Osteoblast (primary cell): ENCODE results near the gene ZNF326. TPM values are rescaled to one million over a fixed set of nuclear protein-coding genes. Genes with fewer than 3 reads are reported as not detected.
A peak's percentile ranks its signal among the peaks of the same experiment; 100 is the strongest.

Experiments used
- DNase-seq: peaks from one replicate; pipeline ENCODE4 v3.0.0; 2011; ENCODE audit warnings: low spot score, mixed read lengths; ENCODE audit not compliant: insufficient read length; ENCODE audit errors: missing footprints
- H2AFZ ChIP-seq: 2 replicates; pipeline ENCODE4 v1.6.0; 2011; ENCODE audit warnings: mild to moderate bottlenecking, low read length
- H3K27ac ChIP-seq: 2 replicates; pipeline ENCODE4 v1.5.1; 2011; ENCODE audit warnings: mild to moderate bottlenecking, low read depth, low read length, moderate library complexity
- H3K27me3 ChIP-seq: 2 replicates; pipeline ENCODE4 v1.6.0; 2012; ENCODE audit warnings: mild to moderate bottlenecking, control low read depth, inconsistent platforms, low read length, moderate library complexity; ENCODE audit not compliant: insufficient read depth
- H3K36me3 ChIP-seq: 2 replicates; pipeline ENCODE4 v1.5.1; 2011; ENCODE audit warnings: mild to moderate bottlenecking, low read length, control low read depth, moderate library complexity; ENCODE audit not compliant: insufficient read depth
- H3K4me1 ChIP-seq: 2 replicates; pipeline ENCODE4 v1.5.1; 2011; ENCODE audit warnings: mild to moderate bottlenecking, low read length, control low read depth, moderate library complexity; ENCODE audit not compliant: insufficient read depth
- H3K4me2 ChIP-seq: 2 replicates; pipeline ENCODE4 v1.6.0; 2011; ENCODE audit warnings: mild to moderate bottlenecking, low read length; ENCODE audit not compliant: insufficient read depth
- H3K4me3 ChIP-seq: fragments of 200-600 bp; sonication (generic); 3 replicates; pipeline ENCODE4 v1.5.1; 2012; ENCODE audit warnings: mild to moderate bottlenecking, low read length, inconsistent platforms; ENCODE audit not compliant: insufficient read depth
- H3K79me2 ChIP-seq: 2 replicates; pipeline ENCODE4 v1.6.0; 2012; ENCODE audit warnings: mild to moderate bottlenecking, low read length, control low read depth, inconsistent platforms; ENCODE audit not compliant: insufficient read depth
- H3K9me3 ChIP-seq: 2 replicates; pipeline ENCODE4 v1.5.1; 2011; ENCODE audit warnings: low read depth, low read length, control low read depth
- H4K20me1 ChIP-seq: 2 replicates; pipeline ENCODE4 v1.6.0; 2012; ENCODE audit warnings: mild to moderate bottlenecking, low read length, control low read depth; ENCODE audit not compliant: insufficient read depth
- total RNA-seq: library from RNA; depleted of rRNA; stranded (reverse); fragments of >200 nt; gene quantifications from 2 replicates; pipeline ENCODE4 v1.2.3, GENCODE V29; 2012
- TF ChIP-seq, protein P1 (sequence below): IDR thresholded peaks from 2 replicates; pipeline ENCODE4 v1.5.1; 2011; ENCODE audit warnings: mild to moderate bottlenecking, low read depth, low read length, moderate library complexity; ENCODE audit errors: extremely low read depth

Gene ZNF326
- total RNA-seq, 1 donor = 10.9 TPM

DNA sequence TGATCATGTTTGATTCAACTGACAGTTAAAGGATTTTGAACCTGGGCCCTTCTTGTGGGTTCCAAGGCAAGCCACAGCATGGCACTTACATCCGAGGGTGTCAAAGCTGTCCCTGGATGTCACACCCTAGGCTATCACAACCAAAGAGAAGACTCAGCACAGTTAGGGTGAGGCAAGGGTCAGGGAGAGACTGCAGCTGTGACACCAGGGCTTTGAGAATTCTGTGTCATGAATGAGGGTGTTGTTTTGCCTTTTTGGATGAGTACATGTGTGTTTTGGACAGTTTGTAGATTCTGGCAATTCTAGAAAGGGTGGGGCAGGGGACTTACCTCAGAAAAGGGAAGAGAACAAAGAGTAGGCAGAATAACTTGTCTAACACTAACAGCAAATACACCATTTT is 37.8 kb upstream of the ZNF326 start:
- Histone ChIP-seq H2AFZ (peak overlapping the region; percentile 91), H3K36me3 (no peaks in the 10 kb centered on the region), H3K27ac (no peak overlapping the region), H3K9me3 (no peaks in the 10 kb centered on the region), H3K79me2 (no peaks in the 10 kb centered on the region), H3K4me1 (peaks cover 30% of the 10 kb centered on the region), H4K20me1 (no peaks in the 10 kb centered on the region), H3K4me3 (no peak overlapping the region), H3K4me2 (peak overlapping the region; percentile 53), H3K27me3 (no peaks in the 10 kb centered on the region)
- TF ChIP-seq, protein P1, sequence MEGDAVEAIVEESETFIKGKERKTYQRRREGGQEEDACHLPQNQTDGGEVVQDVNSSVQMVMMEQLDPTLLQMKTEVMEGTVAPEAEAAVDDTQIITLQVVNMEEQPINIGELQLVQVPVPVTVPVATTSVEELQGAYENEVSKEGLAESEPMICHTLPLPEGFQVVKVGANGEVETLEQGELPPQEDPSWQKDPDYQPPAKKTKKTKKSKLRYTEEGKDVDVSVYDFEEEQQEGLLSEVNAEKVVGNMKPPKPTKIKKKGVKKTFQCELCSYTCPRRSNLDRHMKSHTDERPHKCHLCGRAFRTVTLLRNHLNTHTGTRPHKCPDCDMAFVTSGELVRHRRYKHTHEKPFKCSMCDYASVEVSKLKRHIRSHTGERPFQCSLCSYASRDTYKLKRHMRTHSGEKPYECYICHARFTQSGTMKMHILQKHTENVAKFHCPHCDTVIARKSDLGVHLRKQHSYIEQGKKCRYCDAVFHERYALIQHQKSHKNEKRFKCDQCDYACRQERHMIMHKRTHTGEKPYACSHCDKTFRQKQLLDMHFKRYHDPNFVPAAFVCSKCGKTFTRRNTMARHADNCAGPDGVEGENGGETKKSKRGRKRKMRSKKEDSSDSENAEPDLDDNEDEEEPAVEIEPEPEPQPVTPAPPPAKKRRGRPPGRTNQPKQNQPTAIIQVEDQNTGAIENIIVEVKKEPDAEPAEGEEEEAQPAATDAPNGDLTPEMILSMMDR = no peak
- DNase-seq = no peak

DNA sequence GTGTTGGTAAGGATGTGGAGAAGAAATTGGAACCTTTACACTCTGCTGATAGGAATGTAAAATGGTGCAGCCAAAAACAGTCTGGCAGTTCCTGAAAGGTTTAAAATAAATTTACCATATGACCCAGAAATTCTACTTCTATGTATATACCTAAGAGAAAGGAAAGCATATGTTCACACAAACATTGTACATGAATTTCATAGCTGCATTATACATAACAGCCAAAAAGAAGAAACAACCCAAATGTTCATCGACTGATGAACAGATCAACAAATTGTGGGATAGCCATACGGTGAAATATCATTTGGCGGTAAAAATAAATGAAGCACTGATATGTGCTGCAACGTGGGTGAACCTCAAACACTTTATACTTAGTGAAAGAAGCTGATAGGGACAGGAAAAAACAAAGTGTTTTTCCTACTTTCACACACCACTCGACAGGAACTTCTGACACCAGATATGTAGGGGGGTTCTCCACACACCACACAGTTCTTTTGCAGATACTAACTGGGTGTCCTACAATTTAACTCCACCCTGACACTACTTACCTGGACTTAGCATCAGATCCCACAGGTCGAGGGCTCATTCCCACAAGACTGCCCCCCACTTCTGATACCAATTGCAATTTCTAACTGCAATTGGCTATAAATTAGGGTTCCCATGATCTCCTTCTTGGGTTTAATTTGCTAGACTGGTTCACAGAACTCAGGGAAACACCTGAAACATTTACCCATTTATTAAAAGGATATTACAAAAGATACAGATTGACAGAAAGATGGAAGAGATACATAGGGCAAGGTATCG is 35.9 kb upstream of the ZNF326 start:
- H3K4me3 ChIP-seq = no peak overlapping the region
- H3K9me3 ChIP-seq = no peaks in the 10 kb centered on the region
- H2AFZ ChIP-seq = no peak overlapping the region
- H3K27ac ChIP-seq = no peak overlapping the region
- TF ChIP-seq, protein P1 = no peak
- no peaks in the 10 kb centered on the region for H4K20me1 ChIP-seq
- DNase-seq = no peak
- H3K79me2 ChIP-seq = no peaks in the 10 kb centered on the region
- no peaks in the 10 kb centered on the region for H3K36me3 ChIP-seq
- peaks cover 16% of the 10 kb centered on the region for H3K4me1 ChIP-seq
- no peaks in the 10 kb centered on the region for H3K27me3 ChIP-seq
- H3K4me2 ChIP-seq = no peak overlapping the region

DNA sequence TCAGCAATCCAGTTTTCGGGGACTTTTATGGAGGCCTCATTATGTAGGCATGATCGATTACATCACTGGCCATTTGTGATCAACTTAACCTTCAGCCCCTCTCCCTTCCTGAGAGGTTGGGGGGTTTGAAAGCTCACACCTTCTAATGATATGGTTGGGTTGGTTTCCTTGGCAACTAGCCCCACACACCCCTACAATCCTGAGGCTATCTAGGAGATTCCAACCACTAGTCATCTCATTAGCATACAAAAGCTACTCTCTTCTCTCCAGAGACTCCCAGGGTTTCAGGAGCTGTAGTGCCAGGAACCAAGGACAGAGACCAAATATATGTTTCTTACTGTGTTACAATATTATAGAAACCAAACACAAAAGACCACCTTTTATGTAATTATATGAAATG is 35.2 kb upstream of the ZNF326 start:
- TF ChIP-seq, protein P1 = no peak
- Histone ChIP-seq H3K79me2 (no peaks in the 10 kb centered on the region), H3K36me3 (no peaks in the 10 kb centered on the region), H3K27me3 (no peaks in the 10 kb centered on the region), H3K4me3 (no peak overlapping the region), H4K20me1 (no peaks in the 10 kb centered on the region), H3K4me1 (peaks cover 16% of the 10 kb centered on the region), H3K27ac (no peak overlapping the region), H2AFZ (no peak overlapping the region), H3K9me3 (no peaks in the 10 kb centered on the region), H3K4me2 (no peak overlapping the region)
- no peak for DNase-seq

DNA sequence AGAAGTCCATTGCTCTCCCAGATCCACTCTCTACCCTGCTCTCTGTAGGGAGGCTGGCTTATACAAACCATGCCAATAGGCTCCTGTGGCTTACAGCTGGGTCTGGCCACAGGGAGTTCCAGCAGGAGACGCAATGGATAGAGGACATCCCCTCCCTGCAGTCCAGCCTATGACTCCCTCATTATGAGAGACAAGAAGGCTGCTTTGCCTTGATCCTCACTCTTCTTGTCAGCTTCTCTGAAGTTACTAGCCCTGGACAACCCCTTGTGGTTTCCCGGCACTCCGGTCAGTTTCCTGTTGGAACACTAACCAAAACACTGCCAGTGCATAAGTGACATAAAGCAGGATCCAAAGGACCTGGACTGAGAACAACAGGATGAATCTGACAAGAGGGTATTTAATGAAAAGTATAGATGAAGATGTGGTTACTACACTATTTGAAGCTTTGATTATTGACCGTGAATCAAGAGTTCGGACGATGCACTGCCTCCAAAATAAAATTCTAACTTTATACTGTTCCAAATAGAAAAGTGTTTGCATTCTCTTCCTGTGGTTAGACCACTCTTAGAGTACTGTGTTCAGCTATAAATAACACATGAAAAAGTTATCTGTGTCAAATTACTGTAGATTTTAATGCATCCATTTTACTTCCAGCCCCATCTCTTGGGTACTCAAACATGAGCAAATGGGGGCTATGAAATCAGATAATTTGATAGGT is 32.7 kb upstream of the ZNF326 start:
- Histone ChIP-seq H4K20me1 (no peaks in the 10 kb centered on the region), H3K4me2 (peak overlapping the region; percentile 18), H3K79me2 (no peaks in the 10 kb centered on the region), H3K9me3 (no peaks in the 10 kb centered on the region), H3K27ac (no peak overlapping the region), H3K4me3 (peak overlapping the region; percentile 3), H3K27me3 (no peaks in the 10 kb centered on the region), H3K4me1 (peaks cover 13% of the 10 kb centered on the region), H2AFZ (peak overlapping the region; percentile 44), H3K36me3 (no peaks in the 10 kb centered on the region)
- TF ChIP-seq, protein P1 = no peak
- no peak for DNase-seq
